ENCODE measurements around the gene SC5D.

DNA sequence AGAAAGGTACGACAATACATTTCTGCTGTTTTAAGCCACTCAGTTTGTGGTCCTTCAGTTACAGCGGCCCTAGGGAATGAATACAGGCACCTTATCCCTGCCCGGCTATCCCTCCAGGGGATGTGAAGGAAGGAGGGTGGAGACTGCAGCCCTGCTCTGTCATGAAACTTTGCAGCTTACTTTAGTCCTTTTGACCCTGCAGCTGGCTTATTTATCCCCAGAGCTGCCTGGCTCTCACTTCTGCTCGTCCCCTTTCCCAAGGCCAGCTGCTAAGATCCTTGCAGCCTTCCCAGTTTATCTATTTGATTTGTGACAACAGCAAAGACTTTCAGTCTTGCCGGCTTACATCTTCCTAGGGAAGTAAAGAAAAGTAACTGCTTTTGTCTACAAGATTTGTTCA, 55.2 kb downstream of the SC5D start:
- TF ChIP-seq POLR2AphosphoS5 (IDR thresholded peaks at IDR 0.05; ENCODE audit: low read depth) (no peak), REST (IDR thresholded peaks at IDR 0.05; ENCODE audit: insufficient replicate concordance, low read depth) (no peak), GABPA (IDR thresholded peaks at IDR 0.05; ENCODE audit: low read depth) (no peak), SPI1 (IDR thresholded peaks at IDR 0.05; ENCODE audit: borderline replicate concordance, low read depth) (no peak)
- TF ChIP-seq, protein P1, sequence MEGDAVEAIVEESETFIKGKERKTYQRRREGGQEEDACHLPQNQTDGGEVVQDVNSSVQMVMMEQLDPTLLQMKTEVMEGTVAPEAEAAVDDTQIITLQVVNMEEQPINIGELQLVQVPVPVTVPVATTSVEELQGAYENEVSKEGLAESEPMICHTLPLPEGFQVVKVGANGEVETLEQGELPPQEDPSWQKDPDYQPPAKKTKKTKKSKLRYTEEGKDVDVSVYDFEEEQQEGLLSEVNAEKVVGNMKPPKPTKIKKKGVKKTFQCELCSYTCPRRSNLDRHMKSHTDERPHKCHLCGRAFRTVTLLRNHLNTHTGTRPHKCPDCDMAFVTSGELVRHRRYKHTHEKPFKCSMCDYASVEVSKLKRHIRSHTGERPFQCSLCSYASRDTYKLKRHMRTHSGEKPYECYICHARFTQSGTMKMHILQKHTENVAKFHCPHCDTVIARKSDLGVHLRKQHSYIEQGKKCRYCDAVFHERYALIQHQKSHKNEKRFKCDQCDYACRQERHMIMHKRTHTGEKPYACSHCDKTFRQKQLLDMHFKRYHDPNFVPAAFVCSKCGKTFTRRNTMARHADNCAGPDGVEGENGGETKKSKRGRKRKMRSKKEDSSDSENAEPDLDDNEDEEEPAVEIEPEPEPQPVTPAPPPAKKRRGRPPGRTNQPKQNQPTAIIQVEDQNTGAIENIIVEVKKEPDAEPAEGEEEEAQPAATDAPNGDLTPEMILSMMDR (IDR thresholded peaks at IDR 0.05; ENCODE audit: insufficient read depth, low read length) = no peak

Data from HL-60 (cell line).